Measurements from ENCODE around the gene COPS8.
A peak's percentile ranks its signal among the peaks of the same experiment; 100 is the strongest.

DNA sequence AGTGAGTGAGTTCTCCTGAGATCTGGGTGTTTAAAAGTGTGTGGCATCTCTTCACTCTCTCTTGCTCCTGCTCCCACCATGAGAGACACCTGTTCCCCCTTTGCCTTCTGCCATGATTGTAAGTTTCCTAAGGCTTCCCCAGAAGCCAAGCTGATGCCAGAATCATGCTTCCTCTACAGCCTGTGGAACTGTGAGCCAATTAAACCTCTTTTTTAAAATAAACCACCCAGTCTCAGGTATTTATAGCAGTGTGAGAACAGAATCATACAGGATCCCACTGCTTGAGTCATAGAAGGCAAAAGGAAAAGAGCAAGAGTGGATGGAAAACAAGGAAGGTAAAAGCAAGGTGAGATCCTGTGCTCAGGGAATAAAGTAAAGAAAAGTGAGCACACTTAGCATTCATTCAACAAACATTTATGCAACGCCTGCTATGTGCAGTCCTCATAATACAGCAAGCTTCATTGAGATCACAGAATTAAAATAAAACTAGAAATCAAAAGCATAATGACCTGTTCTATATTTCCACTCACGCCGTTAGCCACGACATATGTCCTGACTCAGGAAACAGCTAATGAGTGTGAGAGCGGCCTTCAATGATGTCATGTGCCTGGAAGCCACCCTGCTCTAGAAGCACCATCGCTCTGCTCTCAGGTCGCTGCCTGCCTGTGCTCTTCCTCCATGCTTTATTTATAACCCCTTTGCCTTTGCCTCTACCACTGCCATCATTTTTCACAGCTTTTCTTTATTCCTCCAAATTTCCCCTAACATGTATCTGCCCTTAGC, 11.3 kb upstream of the COPS8 start:
- TF ChIP-seq CTCF (IDR thresholded peaks at IDR 0.05) (no peak), POLR2A (IDR thresholded peaks at IDR 0.05) (no peak), POLR2AphosphoS5 (IDR thresholded peaks at IDR 0.05) (peak in 1 of 2 donors; percentile 58)

All from upper lobe of left lung (tissue), 4 donors.